PC-3 (cell line): ENCODE data around the gene RAB5IF. TPM values are rescaled to one million over a fixed set of nuclear protein-coding genes. Genes with fewer than 3 reads are reported as not detected.
"Not testable (repeated sequence)": the region's sequence is repeated elsewhere in the genome, so short reads cannot be mapped to it uniquely, and the experiment has no call there.

Experiments
- ATAC-seq: fragments of 200-7000 bp; cut with Tn5 transposase; 2 replicates; pipeline ENCODE4 v1.9.1; 2020; ENCODE audit warnings: mild to moderate bottlenecking, moderate library complexity
- BruUV-seq: library from RNA; stranded (reverse); fragments of 400-500 nt; replicated peaks from 2 replicates; lab custom pipeline; 2021; lab: Mats Ljungman, UMichigan
- CTCF ChIA-PET: fragments of 300-600 bp; sonication (Branson Sonifier 250); formaldehyde crosslinking; loops from one replicate; lab custom pipeline; 2022; ENCODE audit warnings: antibody characterized with exemption; lab: Charles Lee
- POLR2A ChIA-PET: fragments of 300-600 bp; sonication (Branson Sonifier 250); formaldehyde crosslinking; loops from one replicate; lab custom pipeline; 2022; ENCODE audit warnings: antibody characterized with exemption; ENCODE audit not compliant: unreplicated experiment; lab: Charles Lee
- DNase-seq: peaks from one replicate; pipeline ENCODE4 v3.0.0-alpha.2; 2015
- H2AFZ ChIP-seq: fragments of 300-600 bp; sonication (generic); 2 replicates; pipeline ENCODE4 v1.6.0; 2016; ENCODE audit warnings: antibody characterized with exemption, low read length
- H3F3A ChIP-seq: fragments of 300-600 bp; sonication (generic); one replicate; pipeline ENCODE4 v1.6.0; 2017; ENCODE audit warnings: antibody characterized with exemption, low read length, control low read depth, mild to moderate bottlenecking; ENCODE audit not compliant: unreplicated experiment
- H3K27ac ChIP-seq: fragments of 300-600 bp; sonication (generic); 2 replicates; pipeline ENCODE4 v1.5.1; 2016; ENCODE audit warnings: mild to moderate bottlenecking, low read length
- H3K27me3 ChIP-seq: fragments of 300-600 bp; sonication (generic); 2 replicates; pipeline ENCODE4 v1.6.1; 2016; ENCODE audit warnings: low read length, mixed read lengths
- H3K36me3 ChIP-seq: fragments of 300-600 bp; sonication (generic); 2 replicates; pipeline ENCODE4 v1.6.1; 2016; ENCODE audit warnings: low read depth, mixed run types, low read length, mixed read lengths
- H3K4me1 ChIP-seq: fragments of 300-600 bp; sonication (generic); 2 replicates; pipeline ENCODE4 v1.5.1; 2016; ENCODE audit warnings: low read length; ENCODE audit not compliant: insufficient read depth
- H3K4me2 ChIP-seq: fragments of 300-600 bp; sonication (generic); 2 replicates; pipeline ENCODE4 v1.6.0; 2016; ENCODE audit warnings: low read length
- H3K4me3 ChIP-seq: fragments of 300-600 bp; sonication (generic); 2 replicates; pipeline ENCODE4 v1.5.1; 2016; ENCODE audit warnings: mild to moderate bottlenecking, low read length, mixed read lengths
- H3K79me2 ChIP-seq: fragments of 300-600 bp; sonication (generic); 2 replicates; pipeline ENCODE4 v1.6.1; 2017; ENCODE audit warnings: low read length, mixed read lengths
- H3K9ac ChIP-seq: fragments of 300-600 bp; sonication (generic); 2 replicates; pipeline ENCODE4 v1.6.0; 2016; ENCODE audit warnings: mild to moderate bottlenecking, low read length
- H3K9me2 ChIP-seq: fragments of 300-600 bp; sonication (generic); replicated peaks from 2 replicates; pipeline ENCODE4 v1.6.1; 2016; ENCODE audit warnings: mixed run types, low read length, mixed read lengths
- H3K9me3 ChIP-seq: fragments of 300-600 bp; sonication (generic); 2 replicates; pipeline ENCODE4 v1.6.1; 2016; ENCODE audit warnings: low read length, mixed read lengths
- H4K20me1 ChIP-seq: fragments of 300-600 bp; sonication (generic); 2 replicates; pipeline ENCODE4 v1.6.1; 2016; ENCODE audit warnings: low read length, mixed read lengths
- EZH2 ChIP-seq: fragments of 300-600 bp; sonication (generic); IDR thresholded peaks from one replicate; pipeline ENCODE4 v1.6.1; 2017; ENCODE audit warnings: antibody characterized with exemption, mild to moderate bottlenecking, low read length; ENCODE audit not compliant: unreplicated experiment
- EZH2phosphoT487 ChIP-seq: fragments of 300-600 bp; sonication (generic); IDR thresholded peaks from 2 replicates; pipeline ENCODE4 v1.6.1; 2018; ENCODE audit warnings: mild to moderate bottlenecking, antibody characterized with exemption, low read length, borderline replicate concordance
- intact Hi-C: fragments of 100-400 bp; cut with micrococcal nuclease; formaldehyde crosslinking; loops from 2 replicates; pipeline ENCODE4 v1.9.0; 2023
- total RNA-seq: library from RNA; depleted of rRNA; stranded (reverse); fragments of >200 nt; gene quantifications from 2 replicates; pipeline ENCODE4 v1.2.3, GENCODE V29; 2014
- TF ChIP-seq, protein P1 (sequence below): fragments of 300-600 bp; sonication (generic); conservative IDR thresholded peaks from 2 replicates; pipeline ENCODE4 v1.5.1; 2017; ENCODE audit warnings: antibody characterized with exemption, low read depth, mild to moderate bottlenecking, low read length

Gene RAB5IF
- total RNA-seq, 1 experiment from 2014 or later, result 217 TPM

DNA sequence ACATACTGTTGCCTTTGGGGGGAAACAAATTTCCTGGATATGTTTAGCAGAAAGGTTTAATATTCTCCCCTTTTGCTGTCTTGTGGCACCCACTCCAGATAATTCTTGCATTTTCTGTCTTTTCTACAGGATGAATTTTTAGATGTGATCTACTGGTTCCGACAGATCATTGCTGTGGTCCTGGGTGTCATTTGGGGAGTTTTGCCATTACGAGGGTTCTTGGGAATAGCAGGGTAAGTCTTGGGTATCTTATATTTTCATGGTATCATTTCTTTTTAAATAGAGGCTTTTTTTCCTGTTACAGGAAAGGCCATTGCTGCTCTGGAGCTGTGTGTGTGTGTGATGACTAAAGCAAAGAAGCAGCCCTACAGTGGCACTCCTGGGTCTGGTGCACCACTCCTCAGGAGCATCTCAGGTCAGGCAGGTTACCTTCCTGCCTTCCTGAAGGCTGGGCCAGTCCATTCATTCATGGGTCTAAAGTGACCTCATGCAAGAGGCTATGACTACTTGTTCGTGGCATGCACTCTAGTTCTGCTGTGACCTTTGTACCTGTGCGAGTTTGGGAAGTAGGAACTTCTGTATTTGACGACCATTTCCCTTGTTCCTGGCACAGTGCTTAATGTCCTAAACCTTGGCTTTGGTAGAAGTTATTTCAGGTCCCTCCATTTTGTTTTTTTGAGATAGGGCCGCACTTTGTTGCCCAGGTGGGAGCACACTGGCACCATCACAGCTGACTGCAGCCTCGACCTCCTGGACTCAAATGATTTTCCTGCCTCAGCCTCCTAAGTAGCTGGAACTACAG, 2.2 kb downstream of the RAB5IF start:
- H2AFZ ChIP-seq, result no peak overlapping the region
- POLR2A ChIA-PET, result interaction anchor here (0.7 kb wide), 1 partner anchor 25 kb away, joined by 4 read pairs; no protein-coding TSS in a partner anchor
- no peaks in the 10 kb centered on the region for H3K9me3 ChIP-seq
- peak overlapping the region; percentile 35 for H3K27ac ChIP-seq
- peak overlapping the region; percentile 97; the same call in 1 of the 2 replicates for H3K9ac ChIP-seq
- H3K79me2 ChIP-seq, result peaks cover 40% of the 10 kb centered on the region
- no peaks in the 10 kb centered on the region for H3F3A ChIP-seq
- peaks cover 13% of the 10 kb centered on the region for H4K20me1 ChIP-seq
- H3K4me2 ChIP-seq, result peak overlapping the region; percentile 91
- BruUV-seq, result no TSS peak
- no peaks in the 10 kb centered on the region for H3K27me3 ChIP-seq
- peak; percentile 58 for DNase-seq
- H3K4me1 ChIP-seq, result peaks cover 17% of the 10 kb centered on the region
- CTCF ChIA-PET, result no interaction called here
- ATAC-seq, result no peak
- TF ChIP-seq, protein P1, sequence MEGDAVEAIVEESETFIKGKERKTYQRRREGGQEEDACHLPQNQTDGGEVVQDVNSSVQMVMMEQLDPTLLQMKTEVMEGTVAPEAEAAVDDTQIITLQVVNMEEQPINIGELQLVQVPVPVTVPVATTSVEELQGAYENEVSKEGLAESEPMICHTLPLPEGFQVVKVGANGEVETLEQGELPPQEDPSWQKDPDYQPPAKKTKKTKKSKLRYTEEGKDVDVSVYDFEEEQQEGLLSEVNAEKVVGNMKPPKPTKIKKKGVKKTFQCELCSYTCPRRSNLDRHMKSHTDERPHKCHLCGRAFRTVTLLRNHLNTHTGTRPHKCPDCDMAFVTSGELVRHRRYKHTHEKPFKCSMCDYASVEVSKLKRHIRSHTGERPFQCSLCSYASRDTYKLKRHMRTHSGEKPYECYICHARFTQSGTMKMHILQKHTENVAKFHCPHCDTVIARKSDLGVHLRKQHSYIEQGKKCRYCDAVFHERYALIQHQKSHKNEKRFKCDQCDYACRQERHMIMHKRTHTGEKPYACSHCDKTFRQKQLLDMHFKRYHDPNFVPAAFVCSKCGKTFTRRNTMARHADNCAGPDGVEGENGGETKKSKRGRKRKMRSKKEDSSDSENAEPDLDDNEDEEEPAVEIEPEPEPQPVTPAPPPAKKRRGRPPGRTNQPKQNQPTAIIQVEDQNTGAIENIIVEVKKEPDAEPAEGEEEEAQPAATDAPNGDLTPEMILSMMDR, result no peak
- TF ChIP-seq EZH2phosphoT487, result no peak
- TF ChIP-seq EZH2, result no peak
- H3K9me2 ChIP-seq, result no peaks in the 10 kb centered on the region
- H3K4me3 ChIP-seq, result peak overlapping the region; percentile 96
- peaks cover 42% of the 10 kb centered on the region for H3K36me3 ChIP-seq
- intact Hi-C loops, result loop anchor here (10.0 kb wide), 1 partner anchor 257 kb away; a partner anchor contains a TSS

- peak overlapping the region; percentile 91; the same call in 1 of the 2 replicates for H3K4me2 ChIP-seq
- H3K4me1 ChIP-seq, result peaks cover 20% of the 10 kb centered on the region
- ATAC-seq, CTCF ChIA-PET, H3K9me2 ChIP-seq, H3K27me3 ChIP-seq, BruUV-seq, DNase-seq, H2AFZ ChIP-seq, H3F3A ChIP-seq, H3K9ac ChIP-seq, H3K9me3 ChIP-seq: not testable (repeated sequence)
- H3K79me2 ChIP-seq, result peaks cover 40% of the 10 kb centered on the region
- peaks cover 13% of the 10 kb centered on the region for H4K20me1 ChIP-seq
- POLR2A ChIA-PET, result interaction anchor here (0.7 kb wide), 1 partner anchor 26 kb away, joined by 4 read pairs; no protein-coding TSS in a partner anchor
- peaks cover 46% of the 10 kb centered on the region for H3K36me3 ChIP-seq
- 0 out of 2 replicates have a peak overlapping the region, but pooled peaks have one; percentile 13 for H3K27ac ChIP-seq
- intact Hi-C loops, result loop anchor here (10.0 kb wide), 1 partner anchor 256 kb away; a partner anchor contains a TSS
- peak overlapping the region; percentile 96; the same call in 1 of the 2 replicates for H3K4me3 ChIP-seq
Observed at GRCh38 chr20:36608388-36608728, 2.8 kb downstream of the RAB5IF start.

GRCh38 chr20:36611625-36612024, 6.0 kb downstream of the RAB5IF start:
- ATAC-seq, result no peak
- TF ChIP-seq, protein P1, result no peak
- TF ChIP-seq EZH2phosphoT487, result no peak
- TF ChIP-seq EZH2, result no peak
- Histone ChIP-seq H3K27ac (no peak overlapping the region), H3K36me3 (peaks cover 51% of the 10 kb centered on the region), H3K4me3 (no peak overlapping the region), H3K9me3 (no peaks in the 10 kb centered on the region), H3K4me1 (peaks cover 24% of the 10 kb centered on the region), H3K27me3 (no peaks in the 10 kb centered on the region), H3K9ac (no peak overlapping the region), H2AFZ (no peak overlapping the region), H3K79me2 (peaks cover 29% of the 10 kb centered on the region), H3K4me2 (no peak overlapping the region), H4K20me1 (peaks cover 7% of the 10 kb centered on the region), H3F3A (no peaks in the 10 kb centered on the region), H3K9me2 (no peaks in the 10 kb centered on the region)
- CTCF ChIA-PET, result interaction anchor here (0.6 kb wide), 1 partner anchor 158 kb away, joined by 3 read pairs; no protein-coding TSS in a partner anchor
- intact Hi-C loops, result loop anchor here (1.0 kb wide), 1 partner anchor 143 kb away; no protein-coding TSS in a partner anchor
- no peak for DNase-seq
- no TSS peak for BruUV-seq
- POLR2A ChIA-PET, result interaction anchor here (0.7 kb wide), 1 partner anchor 21 kb away, joined by 6 read pairs; no protein-coding TSS in a partner anchor
